H9 (cell line): Measurements from ENCODE around the gene EFNA1. TPM values are rescaled to one million over a fixed set of nuclear protein-coding genes. Genes with fewer than 3 reads are reported as not detected.

Source experiments
- DNase-seq: peaks from one replicate; pipeline ENCODE4 v3.0.0-alpha.2; 2017
- H2AFZ ChIP-seq: one replicate; pipeline ENCODE4 v1.6.1; 2013; ENCODE audit warnings: mild to moderate bottlenecking, low read length, control low read depth, moderate library complexity
- H2AK5ac ChIP-seq: 2 replicates; pipeline ENCODE4 v1.6.1; 2013; ENCODE audit warnings: low read length, control low read depth, mixed read lengths; ENCODE audit not compliant: insufficient read length
- H2BK120ac ChIP-seq: one replicate; pipeline ENCODE4 v1.6.1; 2013; ENCODE audit warnings: low read depth, mild to moderate bottlenecking, low read length, control low read depth, inconsistent platforms; ENCODE audit not compliant: poor library complexity, severe bottlenecking
- H2BK12ac ChIP-seq: 2 replicates; pipeline ENCODE4 v1.6.1; 2013; ENCODE audit warnings: low read length, control low read depth, mixed read lengths, low read depth; ENCODE audit not compliant: insufficient read length
- H2BK15ac ChIP-seq: 2 replicates; pipeline ENCODE4 v1.6.1; 2013; ENCODE audit warnings: low read depth, low read length, control low read depth
- H2BK20ac ChIP-seq: one replicate; pipeline ENCODE4 v1.6.1; 2013; ENCODE audit warnings: low read depth, mild to moderate bottlenecking, low read length, control low read depth, inconsistent platforms; ENCODE audit not compliant: poor library complexity, severe bottlenecking
- H2BK5ac ChIP-seq: 2 replicates; pipeline ENCODE4 v1.6.1; 2013; ENCODE audit warnings: low read length, control low read depth, mixed read lengths; ENCODE audit not compliant: insufficient read length
- H3K14ac ChIP-seq: 2 replicates; pipeline ENCODE4 v1.6.1; 2013; ENCODE audit warnings: low read length, control low read depth; ENCODE audit not compliant: insufficient read depth
- H3K18ac ChIP-seq: 2 replicates; pipeline ENCODE4 v1.6.1; 2013; ENCODE audit warnings: low read depth, mild to moderate bottlenecking, mixed read lengths, low read length, control low read depth; ENCODE audit not compliant: insufficient read length
- H3K23ac ChIP-seq: 2 replicates; pipeline ENCODE4 v1.6.1; 2013; ENCODE audit warnings: low read length, control low read depth, mixed read lengths, low read depth; ENCODE audit not compliant: insufficient read length
- H3K23me2 ChIP-seq: 2 replicates; pipeline ENCODE4 v1.6.1; 2013; ENCODE audit warnings: low read depth, mild to moderate bottlenecking, mixed read lengths, low read length, control low read depth; ENCODE audit not compliant: insufficient read length, poor library complexity, severe bottlenecking
- H3K27ac ChIP-seq: 2 replicates; pipeline ENCODE4 v1.5.1; 2013; ENCODE audit warnings: low read length, control low read depth, mixed read lengths, low read depth; ENCODE audit not compliant: insufficient read length
- H3K27me3 ChIP-seq: 2 replicates; pipeline ENCODE4 v1.6.1; 2013; ENCODE audit warnings: low read length, control low read depth, inconsistent platforms; ENCODE audit not compliant: insufficient read depth
- H3K4ac ChIP-seq: 2 replicates; pipeline ENCODE4 v1.6.1; 2013; ENCODE audit warnings: low read depth, mild to moderate bottlenecking, control low read depth, inconsistent platforms, low read length, moderate library complexity
- H3K4me1 ChIP-seq: 2 replicates; pipeline ENCODE4 v1.6.1; 2013; ENCODE audit warnings: low read length, control low read depth, inconsistent platforms; ENCODE audit not compliant: insufficient read depth
- H3K4me2 ChIP-seq: 2 replicates; pipeline ENCODE4 v1.6.1; 2013; ENCODE audit warnings: low read length, control low read depth, mixed read lengths; ENCODE audit not compliant: insufficient read length, insufficient read depth
- H3K56ac ChIP-seq: 2 replicates; pipeline ENCODE4 v1.6.1; 2013; ENCODE audit warnings: low read depth, mild to moderate bottlenecking, mixed read lengths, low read length, control low read depth; ENCODE audit not compliant: insufficient read length
- H3K79me1 ChIP-seq: 2 replicates; pipeline ENCODE4 v1.6.1; 2013; ENCODE audit warnings: low read depth, mild to moderate bottlenecking, moderate library complexity, low read length, control low read depth, inconsistent platforms; ENCODE audit not compliant: insufficient read depth, poor library complexity, severe bottlenecking
- H3K79me2 ChIP-seq: 2 replicates; pipeline ENCODE4 v1.6.1; 2013; ENCODE audit warnings: low read length, control low read depth, inconsistent platforms; ENCODE audit not compliant: insufficient read depth
- H3K9ac ChIP-seq: 2 replicates; pipeline ENCODE4 v1.6.1; 2013; ENCODE audit warnings: low read length, control low read depth, mixed read lengths; ENCODE audit not compliant: insufficient read length; ENCODE audit errors: extremely low read depth
- H3K9me3 ChIP-seq: one replicate; pipeline ENCODE4 v1.6.1; 2013; ENCODE audit warnings: low read depth, low read length, inconsistent platforms; ENCODE audit not compliant: control insufficient read depth
- H3T11ph ChIP-seq: one replicate; pipeline ENCODE4 v1.6.1; 2013; ENCODE audit warnings: mild to moderate bottlenecking, low read length, control low read depth, inconsistent platforms
- H4K20me1 ChIP-seq: one replicate; pipeline ENCODE4 v1.6.1; 2013; ENCODE audit not compliant: control insufficient read depth, insufficient read length, insufficient read depth
- H4K5ac ChIP-seq: 2 replicates; pipeline ENCODE4 v1.6.1; 2013; ENCODE audit warnings: low read depth, mild to moderate bottlenecking, mixed read lengths, low read length, control low read depth; ENCODE audit not compliant: insufficient read length
- H4K8ac ChIP-seq: replicated peaks from 2 replicates; pipeline ENCODE4 v1.6.1; 2013; ENCODE audit warnings: low read length, control low read depth, mixed read lengths, low read depth; ENCODE audit not compliant: insufficient read length
- H4K91ac ChIP-seq: 2 replicates; pipeline ENCODE4 v1.6.1; 2013; ENCODE audit warnings: low read depth, mild to moderate bottlenecking, moderate library complexity, mixed read lengths, low read length, control low read depth; ENCODE audit not compliant: insufficient read length
- H3K27ac Mint-ChIP-seq, 3 experiments: 2 replicates in 2 of 3; 3 replicates in 1 of 3; pipeline ENCODE4 v1.8.0; 2020 to 2021; ENCODE audit warnings: mixed read lengths in 3 of 3, mild to moderate bottlenecking in 1 of 3, moderate library complexity in 1 of 3
- H3K27me3 Mint-ChIP-seq: 2 replicates; pipeline ENCODE4 v1.8.0; 2021; ENCODE audit warnings: low read depth, mild to moderate bottlenecking, moderate library complexity, mixed read lengths
- H3K36me3 Mint-ChIP-seq, 3 experiments: 2 replicates in 2 of 3; 3 replicates in 1 of 3; pipeline ENCODE4 v1.8.0; 2020 to 2021; ENCODE audit warnings: low read depth in 3 of 3, mixed read lengths in 3 of 3; ENCODE audit not compliant: insufficient read depth in 1 of 3
- H3K4me1 Mint-ChIP-seq, 2 experiments: 2 replicates each; pipeline ENCODE4 v1.8.0; 2020; ENCODE audit warnings: mixed read lengths in 2 of 2
- H3K4me3 Mint-ChIP-seq, 2 experiments: 2 replicates in 1 of 2; 3 replicates in 1 of 2; pipeline ENCODE4 v1.8.0; 2020 to 2021; ENCODE audit warnings: mild to moderate bottlenecking in 2 of 2, mixed read lengths in 2 of 2, moderate library complexity in 1 of 2
- H3K9me3 Mint-ChIP-seq, 2 experiments: 2 replicates in 1 of 2; 3 replicates in 1 of 2; pipeline ENCODE4 v1.8.0; 2020; ENCODE audit warnings: mild to moderate bottlenecking in 2 of 2, mixed read lengths in 2 of 2, moderate library complexity in 1 of 2
- CTCF ChIP-seq: fragments of 200-600 bp; sonication (generic); conservative IDR thresholded peaks from 3 replicates; pipeline ENCODE4 v1.8.0; 2021; ENCODE audit warnings: antibody characterized with exemption, mild to moderate bottlenecking
- WGBS: extraction: QIAGEN DNeasy Blood & Tissue Kit; methylation state at CpG from one replicate; pipeline ENCODE4 v1.1.7; 2013; ENCODE audit warnings: missing lambda C conversion rate, low lambda C conversion rate, mixed read lengths; ENCODE audit not compliant: insufficient read length; ENCODE audit errors: extremely low coverage; 5-methylcytosine and 5-hydroxymethylcytosine counted together
- total RNA-seq: library from RNA; stranded (reverse); gene quantifications from 2 replicates; pipeline ENCODE4 v1.2.1, GENCODE V29; 2021

Gene EFNA1
- total RNA-seq, 1 experiment from 2014 or later, result 1.4 TPM

- peak overlapping the region in 1 of 3 experiments; percentile 39; a peak in 1 of 7 replicates for H3K27ac Mint-ChIP-seq
- Histone ChIP-seq H3K23me2 (peaks cover 4% of the 10 kb centered on the region), H3K27me3 (no peaks in the 10 kb centered on the region), H3K4ac (no peak overlapping the region), H3K56ac (no peak overlapping the region), H2AK5ac (no peak overlapping the region), H3K9ac (no peak overlapping the region), H2BK12ac (no peak overlapping the region), H3K14ac (no peak overlapping the region), H4K8ac (no peak overlapping the region), H3K4me2 (no peak overlapping the region), H3K4me1 (no peaks in the 10 kb centered on the region), H3K18ac (no peak overlapping the region), H3K27ac (no peak overlapping the region), H3K79me1 (no peaks in the 10 kb centered on the region), H4K91ac (no peak overlapping the region), H2AFZ (no peak overlapping the region), H3K9me3 (no peaks in the 10 kb centered on the region), H3K23ac (no peak overlapping the region), H3K79me2 (no peaks in the 10 kb centered on the region), H4K20me1 (no peaks in the 10 kb centered on the region), H2BK15ac (no peak overlapping the region), H2BK20ac (no peak overlapping the region), H3T11ph (no peak overlapping the region), H2BK120ac (no peak overlapping the region), H4K5ac (no peak overlapping the region), H2BK5ac (no peak overlapping the region)
- H3K4me1 Mint-ChIP-seq, result peaks cover 11 to 25% of the 10 kb centered on the region in 2 experiments
- H3K4me3 Mint-ChIP-seq, result no peak overlapping the region
- WGBS, result no CpG with 5 or more reads among the region's 31 CpGs
- DNase-seq, result no peak
- TF ChIP-seq CTCF, result no peak
- no peaks in the 10 kb centered on the region for H3K9me3 Mint-ChIP-seq
- H3K36me3 Mint-ChIP-seq, result peaks cover 41 to 70% (median 61%) of the 10 kb centered on the region in 3 experiments
- no peaks in the 10 kb centered on the region; the same call in none of the 2 replicates for H3K27me3 Mint-ChIP-seq
These were observed 51.7 kb downstream of the EFNA1 start for GRCh38 chr1:155179112-155180031.
